ENCODE results near the gene SPOCD1. TPM values are rescaled to one million over a fixed set of nuclear protein-coding genes. Genes with fewer than 3 reads are reported as not detected.

Gene SPOCD1
- polyA plus RNA-seq, 3 donors = not detected

GRCh38 chr1:31784356-31785019, 31.3 kb downstream of the SPOCD1 start:
- no peak overlapping the region for H3K27ac ChIP-seq (ENCODE audit: low read depth in 1 of 2, low read length in 2 of 2)
- no peaks in the 10 kb centered on the region for H3K79me2 ChIP-seq (ENCODE audit: insufficient read depth, low read length)
- no peaks in the 10 kb centered on the region for H3K36me3 Mint-ChIP-seq
- no peak overlapping the region for H3K4me3 ChIP-seq (replicated peaks in 1 of 3; ENCODE audit: low read depth in 2 of 3, low read length in 3 of 3)
- intact Hi-C loops (cut with micrococcal nuclease) = loop anchor here (5.0 to 10.0 kb wide), 3 partner anchors 137 to 490 kb away; partner anchors contain the start of genes SNRNP40 (in 1 of the 2) and ZCCHC17 (in 1 of the 2)
- no peak overlapping the region for H3K9ac ChIP-seq (ENCODE audit: insufficient read depth, low read length, poor library complexity, severe bottlenecking)
- no peak for TF ChIP-seq CTCF (IDR thresholded peaks at IDR 0.05)
- H3K4me1 ChIP-seq (ENCODE audit: control insufficient read depth in 1 of 2, insufficient read depth in 2 of 2, low read length in 2 of 2) = peaks cover 8 to 17% of the 10 kb centered on the region in 2 donors
- no peaks in the 10 kb centered on the region for H3K27me3 ChIP-seq (ENCODE audit: control insufficient read depth in 2 of 2, insufficient read depth in 2 of 2, low read length in 2 of 2)
- no peak overlapping the region for H3K27ac Mint-ChIP-seq
- H3K4me3 Mint-ChIP-seq = no peak overlapping the region
- H3K4me2 ChIP-seq (replicated peaks; ENCODE audit: extremely low read depth, low read length, poor library complexity, severe bottlenecking) = no peak overlapping the region
- H3K9me3 Mint-ChIP-seq = peaks cover 0 to 2% (median 0%) of the 10 kb centered on the region in 7 donors
- no peak for DNase-seq
- H4K20me1 ChIP-seq (ENCODE audit: insufficient read depth, low read length) = no peaks in the 10 kb centered on the region
- H3K4me1 Mint-ChIP-seq = peaks cover 8% of the 10 kb centered on the region
- WGBS (ENCODE audit: insufficient coverage) = 94% methylated on average over 4 of the region's 4 CpGs
- no peaks in the 10 kb centered on the region for H3K36me3 ChIP-seq (replicated peaks in 1 of 2; ENCODE audit: control insufficient read depth in 1 of 2, insufficient read depth in 2 of 2, low read length in 2 of 2)
- peaks cover 0 to 6% (median 4%) of the 10 kb centered on the region in 3 donors for H3K27me3 Mint-ChIP-seq (ENCODE audit: low read depth in 3 of 3)
- no peak overlapping the region for H2AFZ ChIP-seq (ENCODE audit: insufficient read depth, low read depth, low read length, poor library complexity, severe bottlenecking)
- H3K9me3 ChIP-seq (replicated peaks in 1 of 2; ENCODE audit: control insufficient read depth in 1 of 2, insufficient read depth in 1 of 2, low read length in 2 of 2) = no peaks in the 10 kb centered on the region

DNA sequence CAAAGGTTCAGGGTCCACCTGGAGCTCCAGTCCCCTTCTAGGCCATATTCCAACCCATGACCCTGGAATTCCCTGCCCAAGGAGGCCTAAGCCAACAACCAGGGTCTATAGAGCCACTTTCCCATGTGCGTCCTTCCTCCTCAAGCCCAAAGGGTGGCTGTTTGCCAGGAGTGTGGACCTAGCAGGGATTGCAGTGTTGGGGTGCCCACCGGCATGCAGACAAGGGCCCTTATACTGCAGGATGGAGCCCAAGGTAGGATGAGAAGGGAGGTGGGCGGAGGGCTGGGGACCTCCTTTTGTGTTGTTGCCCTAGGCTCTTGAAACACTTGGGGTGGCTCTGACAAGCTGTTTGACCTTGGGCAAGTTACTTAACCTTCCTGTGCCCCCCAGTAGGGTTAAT, 32.0 kb downstream of the SPOCD1 start:
- H2AFZ ChIP-seq (ENCODE audit: insufficient read depth, low read depth, low read length, poor library complexity, severe bottlenecking) = no peak overlapping the region
- no peak overlapping the region for H3K4me3 ChIP-seq (replicated peaks in 1 of 3; ENCODE audit: low read depth in 2 of 3, low read length in 3 of 3)
- H3K9me3 ChIP-seq (replicated peaks in 1 of 2; ENCODE audit: control insufficient read depth in 1 of 2, insufficient read depth in 1 of 2, low read length in 2 of 2) = no peaks in the 10 kb centered on the region
- no peaks in the 10 kb centered on the region for H3K27me3 ChIP-seq (ENCODE audit: control insufficient read depth in 2 of 2, insufficient read depth in 2 of 2, low read length in 2 of 2)
- H3K36me3 ChIP-seq (replicated peaks in 1 of 2; ENCODE audit: control insufficient read depth in 1 of 2, insufficient read depth in 2 of 2, low read length in 2 of 2) = no peaks in the 10 kb centered on the region
- WGBS (ENCODE audit: insufficient coverage) = 100% methylated on average over 3 of the region's 3 CpGs
- no peak overlapping the region for H3K4me2 ChIP-seq (replicated peaks; ENCODE audit: extremely low read depth, low read length, poor library complexity, severe bottlenecking)
- no peak for TF ChIP-seq CTCF (IDR thresholded peaks at IDR 0.05)
- no peak overlapping the region for H3K27ac Mint-ChIP-seq
- H3K4me1 ChIP-seq (ENCODE audit: control insufficient read depth in 1 of 2, insufficient read depth in 2 of 2, low read length in 2 of 2) = peaks cover 6 to 12% of the 10 kb centered on the region in 2 donors
- no peak overlapping the region for H3K27ac ChIP-seq (ENCODE audit: low read depth in 1 of 2, low read length in 2 of 2)
- H3K4me1 Mint-ChIP-seq = peaks cover 7% of the 10 kb centered on the region
- H3K36me3 Mint-ChIP-seq = no peaks in the 10 kb centered on the region
- intact Hi-C loops (cut with micrococcal nuclease) = loop anchor here in 1 of 2 donors (10.0 kb wide), 1 partner anchor 489 kb away; the partner anchor contains the start of genes SNRNP40 and ZCCHC17
- no peak overlapping the region for H3K4me3 Mint-ChIP-seq
- DNase-seq = no peak
- no peak overlapping the region for H3K9ac ChIP-seq (ENCODE audit: insufficient read depth, low read length, poor library complexity, severe bottlenecking)
- H4K20me1 ChIP-seq (ENCODE audit: insufficient read depth, low read length) = no peaks in the 10 kb centered on the region
- H3K27me3 Mint-ChIP-seq (ENCODE audit: low read depth in 3 of 3) = peaks cover 0 to 7% (median 7%) of the 10 kb centered on the region in 3 donors
- no peaks in the 10 kb centered on the region for H3K79me2 ChIP-seq (ENCODE audit: insufficient read depth, low read length)
- peaks cover 0 to 2% (median 0%) of the 10 kb centered on the region in 7 donors for H3K9me3 Mint-ChIP-seq

Data from CD14-positive monocyte (primary cell).